MCF 10A (cell line): Measurements from ENCODE around the gene TNIP2. TPM values are rescaled to one million over a fixed set of nuclear protein-coding genes. Genes with fewer than 3 reads are reported as not detected.

Experiments used
- BruUV-seq: library from RNA; stranded (reverse); fragments of 400-500 nt; replicated peaks from 2 replicates; lab custom pipeline; 2021; lab: Mats Ljungman, UMichigan
- CTCF ChIA-PET: fragments of 300-600 bp; sonication (Branson Sonifier 250); formaldehyde crosslinking; extraction: SDS; loops from one replicate; lab custom pipeline; 2021; ENCODE audit warnings: antibody characterized with exemption, inconsistent platforms; lab: Yijun Ruan, JAX
- POLR2A ChIA-PET: fragments of 300-600, 350-650 bp; sonication (Branson Sonifier 250); formaldehyde crosslinking; extraction: SDS; loops from one replicate; lab custom pipeline; 2020; ENCODE audit warnings: antibody characterized with exemption, inconsistent platforms; lab: Yijun Ruan, JAX
- DNase-seq: peaks from one replicate; pipeline ENCODE4 v3.0.0-alpha.2; 2018; ENCODE audit not compliant: unreplicated experiment
- H3K27ac Mint-ChIP-seq: one replicate; pipeline ENCODE4 v1.8.0; 2022; ENCODE audit warnings: mild to moderate bottlenecking, low read depth, mixed read lengths; ENCODE audit not compliant: unreplicated experiment
- H3K27me3 Mint-ChIP-seq: one replicate; pipeline ENCODE4 v1.8.0; 2022; ENCODE audit warnings: mixed read lengths; ENCODE audit not compliant: insufficient read depth, unreplicated experiment
- H3K36me3 Mint-ChIP-seq: one replicate; pipeline ENCODE4 v1.8.0; 2022; ENCODE audit warnings: mild to moderate bottlenecking, moderate library complexity, mixed read lengths; ENCODE audit not compliant: insufficient read depth, unreplicated experiment
- H3K4me1 Mint-ChIP-seq: one replicate; pipeline ENCODE4 v1.8.0; 2022; ENCODE audit warnings: mixed read lengths; ENCODE audit not compliant: insufficient read depth, unreplicated experiment
- H3K4me3 Mint-ChIP-seq: one replicate; pipeline ENCODE4 v1.8.0; 2022; ENCODE audit warnings: mild to moderate bottlenecking, moderate library complexity, mixed read lengths; ENCODE audit not compliant: unreplicated experiment
- H3K9me3 Mint-ChIP-seq: one replicate; pipeline ENCODE4 v1.8.0; 2022; ENCODE audit warnings: mixed read lengths; ENCODE audit not compliant: unreplicated experiment
- CTCF ChIP-seq: fragments of 200-600 bp; IDR thresholded peaks from one replicate; pipeline ENCODE4 v1.8.0; 2022; ENCODE audit warnings: antibody characterized with exemption, mild to moderate bottlenecking; ENCODE audit not compliant: unreplicated experiment
- intact Hi-C: fragments of 100-400 bp; cut with micrococcal nuclease; formaldehyde crosslinking; loops from 2 replicates; pipeline ENCODE4 v1.14.1; 2022
- total RNA-seq: library from RNA; stranded (reverse); gene quantifications from 2 replicates; pipeline ENCODE4 v1.2.3, GENCODE V29; 2022

TNIP2 gene
- total RNA-seq, 1 experiment from 2014 or later = 46.1 TPM

GRCh38 chr4:2762048-2762447, 5.9 kb upstream of the TNIP2 start:
- TF ChIP-seq CTCF = no peak
- no TSS peak for BruUV-seq

GRCh38 chr4:2761035-2761923, 5.1 kb upstream of the TNIP2 start:
- TF ChIP-seq CTCF = no peak
- intact Hi-C loops = no loop called here
- peak; percentile 45 for DNase-seq
- Mint-ChIP-seq H3K36me3 (no peaks in the 10 kb centered on the region), H3K27me3 (no peaks in the 10 kb centered on the region), H3K4me1 (peaks cover 7% of the 10 kb centered on the region), H3K4me3 (no peak overlapping the region), H3K9me3 (no peaks in the 10 kb centered on the region), H3K27ac (no peak overlapping the region)
- CTCF ChIA-PET = interaction anchor here (1.0 to 1.5 kb wide), 4 partner anchors 14 to 201 kb away, joined by 3 to 6 read pairs (median 4); no protein-coding TSS in a partner anchor
- no TSS peak for BruUV-seq
- POLR2A ChIA-PET = interaction anchor here (0.6 to 3.1 kb wide), 7 partner anchors 37 to 175 kb away, joined by 3 to 27 read pairs (median 3); no protein-coding TSS in a partner anchor

More at GRCh38 chr4:2762048-2762447, 5.9 kb upstream of the TNIP2 start:
- no peak for DNase-seq
- Mint-ChIP-seq H3K9me3 (no peaks in the 10 kb centered on the region), H3K27me3 (no peaks in the 10 kb centered on the region), H3K4me1 (peaks cover 7% of the 10 kb centered on the region), H3K36me3 (no peaks in the 10 kb centered on the region), H3K27ac (no peak overlapping the region), H3K4me3 (no peak overlapping the region)
- ChIA-PET CTCF (interaction anchor here (0.7 to 1.5 kb wide), 4 partner anchors 35 to 200 kb away, joined by 3 to 6 read pairs (median 3); no protein-coding TSS in a partner anchor), POLR2A (interaction anchor here (1.2 to 3.1 kb wide), 4 partner anchors 35 to 174 kb away, joined by 3 to 27 read pairs (median 4); no protein-coding TSS in a partner anchor)
- intact Hi-C loops = no loop called here

- intact Hi-C loops = loop anchor here (2.0 kb wide), 1 partner anchor 179 kb away; no protein-coding TSS in a partner anchor
- CTCF ChIA-PET = no interaction called here
Measured at GRCh38 chr4:2757426-2757825, 1.3 kb upstream of the TNIP2 start.

More at GRCh38 chr4:2757426-2757825, 1.3 kb upstream of the TNIP2 start:
- POLR2A ChIA-PET = interaction anchor here (2.0 to 2.2 kb wide), 2 partner anchors 178 to 179 kb away, joined by 7 to 17 read pairs; no protein-coding TSS in a partner anchor
- H3K4me1 Mint-ChIP-seq = peaks cover 23% of the 10 kb centered on the region
- TF ChIP-seq CTCF = no peak
- no peaks in the 10 kb centered on the region for H3K27me3 Mint-ChIP-seq
- no TSS peak for BruUV-seq
- no peaks in the 10 kb centered on the region for H3K9me3 Mint-ChIP-seq
- no peak overlapping the region for H3K27ac Mint-ChIP-seq
- no peak for DNase-seq
- H3K36me3 Mint-ChIP-seq = peaks cover 6% of the 10 kb centered on the region
- H3K4me3 Mint-ChIP-seq = peak overlapping the region; percentile 68
